ENCODE results near the gene ATP8B4.

ATP8B4 gene

GRCh38 chr15:49934487-49934886, 184.5 kb downstream of the ATP8B4 start:
- Histone ChIP-seq H3K4me3 (ENCODE audit: insufficient read depth, low read length, poor library complexity, severe bottlenecking) (no peak overlapping the region), H2AFZ (ENCODE audit: low read depth, low read length, severe bottlenecking) (no peak overlapping the region), H3K27ac (ENCODE audit: low read depth, low read length) (no peak overlapping the region), H3K79me2 (ENCODE audit: insufficient read depth, low read length) (no peaks in the 10 kb centered on the region), H3K9ac (ENCODE audit: low read length) (no peak overlapping the region), H3K27me3 (ENCODE audit: low read length) (no peaks in the 10 kb centered on the region), H3K9me2 (replicated peaks; ENCODE audit: insufficient read depth, low read length) (no peaks in the 10 kb centered on the region), H3K4me2 (ENCODE audit: low read depth, low read length, poor library complexity, severe bottlenecking) (no peak overlapping the region), H3K36me3 (ENCODE audit: low read length) (no peaks in the 10 kb centered on the region), H3F3A (ENCODE audit: insufficient read depth) (no peaks in the 10 kb centered on the region), H3K9me3 (ENCODE audit: insufficient read depth, low read length) (no peaks in the 10 kb centered on the region), H4K20me1 (ENCODE audit: low read depth, low read length) (no peaks in the 10 kb centered on the region)
- TF ChIP-seq, protein P1, sequence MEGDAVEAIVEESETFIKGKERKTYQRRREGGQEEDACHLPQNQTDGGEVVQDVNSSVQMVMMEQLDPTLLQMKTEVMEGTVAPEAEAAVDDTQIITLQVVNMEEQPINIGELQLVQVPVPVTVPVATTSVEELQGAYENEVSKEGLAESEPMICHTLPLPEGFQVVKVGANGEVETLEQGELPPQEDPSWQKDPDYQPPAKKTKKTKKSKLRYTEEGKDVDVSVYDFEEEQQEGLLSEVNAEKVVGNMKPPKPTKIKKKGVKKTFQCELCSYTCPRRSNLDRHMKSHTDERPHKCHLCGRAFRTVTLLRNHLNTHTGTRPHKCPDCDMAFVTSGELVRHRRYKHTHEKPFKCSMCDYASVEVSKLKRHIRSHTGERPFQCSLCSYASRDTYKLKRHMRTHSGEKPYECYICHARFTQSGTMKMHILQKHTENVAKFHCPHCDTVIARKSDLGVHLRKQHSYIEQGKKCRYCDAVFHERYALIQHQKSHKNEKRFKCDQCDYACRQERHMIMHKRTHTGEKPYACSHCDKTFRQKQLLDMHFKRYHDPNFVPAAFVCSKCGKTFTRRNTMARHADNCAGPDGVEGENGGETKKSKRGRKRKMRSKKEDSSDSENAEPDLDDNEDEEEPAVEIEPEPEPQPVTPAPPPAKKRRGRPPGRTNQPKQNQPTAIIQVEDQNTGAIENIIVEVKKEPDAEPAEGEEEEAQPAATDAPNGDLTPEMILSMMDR (IDR thresholded peaks at IDR 0.05; ENCODE audit: insufficient read depth, low read length, poor library complexity, severe bottlenecking), result no peak
- TF ChIP-seq EZH2phosphoT487 (conservative IDR thresholded peaks at IDR 0.05; ENCODE audit: low read length), result no peak

GRCh38 chr15:49927189-49927861, 191.7 kb downstream of the ATP8B4 start:
- no peaks in the 10 kb centered on the region for H3F3A ChIP-seq (ENCODE audit: insufficient read depth)
- no peaks in the 10 kb centered on the region for H3K9me3 ChIP-seq (ENCODE audit: insufficient read depth, low read length)

GRCh38 chr15:49926740-49927139, 192.3 kb downstream of the ATP8B4 start:
- Histone ChIP-seq H3K79me2 (ENCODE audit: insufficient read depth, low read length) (no peaks in the 10 kb centered on the region), H3K9me3 (ENCODE audit: insufficient read depth, low read length) (no peaks in the 10 kb centered on the region), H3K27me3 (ENCODE audit: low read length) (no peaks in the 10 kb centered on the region), H3F3A (ENCODE audit: insufficient read depth) (no peaks in the 10 kb centered on the region), H3K9me2 (replicated peaks; ENCODE audit: insufficient read depth, low read length) (no peaks in the 10 kb centered on the region), H4K20me1 (ENCODE audit: low read depth, low read length) (no peaks in the 10 kb centered on the region), H3K4me2 (ENCODE audit: low read depth, low read length, poor library complexity, severe bottlenecking) (no peak overlapping the region), H3K4me3 (ENCODE audit: insufficient read depth, low read length, poor library complexity, severe bottlenecking) (no peak overlapping the region), H3K27ac (ENCODE audit: low read depth, low read length) (no peak overlapping the region), H3K9ac (ENCODE audit: low read length) (no peak overlapping the region), H3K36me3 (ENCODE audit: low read length) (no peaks in the 10 kb centered on the region), H2AFZ (ENCODE audit: low read depth, low read length, severe bottlenecking) (no peak overlapping the region)
- no peak for TF ChIP-seq EZH2phosphoT487 (conservative IDR thresholded peaks at IDR 0.05; ENCODE audit: low read length)
- TF ChIP-seq, protein P1 (IDR thresholded peaks at IDR 0.05; ENCODE audit: insufficient read depth, low read length, poor library complexity, severe bottlenecking), result no peak

More at GRCh38 chr15:49927189-49927861, 191.7 kb downstream of the ATP8B4 start:
- no peak overlapping the region for H3K4me3 ChIP-seq (ENCODE audit: insufficient read depth, low read length, poor library complexity, severe bottlenecking)
- no peaks in the 10 kb centered on the region for H3K27me3 ChIP-seq (ENCODE audit: low read length)
- no peaks in the 10 kb centered on the region for H3K79me2 ChIP-seq (ENCODE audit: insufficient read depth, low read length)
- H3K36me3 ChIP-seq (ENCODE audit: low read length), result no peaks in the 10 kb centered on the region
- no peak overlapping the region for H3K4me2 ChIP-seq (ENCODE audit: low read depth, low read length, poor library complexity, severe bottlenecking)
- H3K9ac ChIP-seq (ENCODE audit: low read length), result no peak overlapping the region
- no peaks in the 10 kb centered on the region for H3K9me2 ChIP-seq (replicated peaks; ENCODE audit: insufficient read depth, low read length)
- H2AFZ ChIP-seq (ENCODE audit: low read depth, low read length, severe bottlenecking), result no peak overlapping the region
- no peak overlapping the region for H3K27ac ChIP-seq (ENCODE audit: low read depth, low read length)
- H4K20me1 ChIP-seq (ENCODE audit: low read depth, low read length), result no peaks in the 10 kb centered on the region
- TF ChIP-seq, protein P1 (IDR thresholded peaks at IDR 0.05; ENCODE audit: insufficient read depth, low read length, poor library complexity, severe bottlenecking), result no peak
- TF ChIP-seq EZH2phosphoT487 (conservative IDR thresholded peaks at IDR 0.05; ENCODE audit: low read length), result no peak

Data from SU-DHL-6 (cell line).